Nephron progenitor cell (in vitro differentiated cells): ENCODE results near the gene ANK2.

Experiments
- DNase-seq: peaks from one replicate; pipeline ENCODE4 v3.0.0; 2021
- H3K27ac Mint-ChIP-seq: 2 replicates; pipeline ENCODE4 v1.8.0; 2021; ENCODE audit warnings: mild to moderate bottlenecking, moderate library complexity, mixed read lengths
- H3K27me3 Mint-ChIP-seq: 2 replicates; pipeline ENCODE4 v1.8.0; 2021; ENCODE audit warnings: mild to moderate bottlenecking, low read depth, mixed read lengths; ENCODE audit not compliant: poor library complexity
- H3K36me3 Mint-ChIP-seq: 2 replicates; pipeline ENCODE4 v1.8.0; 2021; ENCODE audit warnings: low read depth, mixed read lengths
- H3K4me1 Mint-ChIP-seq: 2 replicates; pipeline ENCODE4 v1.8.0; 2021; ENCODE audit warnings: mixed read lengths
- H3K4me3 Mint-ChIP-seq: 2 replicates; pipeline ENCODE4 v1.8.0; 2021; ENCODE audit warnings: mild to moderate bottlenecking, moderate library complexity, mixed read lengths
- H3K9me3 Mint-ChIP-seq: 2 replicates; pipeline ENCODE4 v1.8.0; 2021; ENCODE audit warnings: mild to moderate bottlenecking, moderate library complexity, mixed read lengths
- CTCF ChIP-seq: fragments of 200-600 bp; sonication (generic); IDR thresholded peaks from 2 replicates; pipeline ENCODE4 v1.5.0; 2021; ENCODE audit warnings: antibody characterized with exemption

The ANK2 gene

GRCh38 chr4:113356453-113356852 is 307.0 kb downstream of the ANK2 start:
- peaks cover 38% of the 10 kb centered on the region for H3K36me3 Mint-ChIP-seq

GRCh38 chr4:113358784-113359183 is 309.3 kb downstream of the ANK2 start:
- DNase-seq = no peak
- Mint-ChIP-seq H3K4me3 (no peak overlapping the region), H3K9me3 (no peaks in the 10 kb centered on the region), H3K36me3 (peaks cover 23% of the 10 kb centered on the region), H3K27me3 (no peaks in the 10 kb centered on the region), H3K4me1 (no peaks in the 10 kb centered on the region), H3K27ac (no peak overlapping the region)
- no peak for TF ChIP-seq CTCF

More at GRCh38 chr4:113356453-113356852, 307.0 kb downstream of the ANK2 start:
- TF ChIP-seq CTCF = no peak
- DNase-seq = no peak
- Mint-ChIP-seq H3K4me1 (no peaks in the 10 kb centered on the region), H3K9me3 (peaks cover 5% of the 10 kb centered on the region), H3K27ac (no peak overlapping the region), H3K27me3 (no peaks in the 10 kb centered on the region), H3K4me3 (no peak overlapping the region)

- H3K4me1 Mint-ChIP-seq = no peaks in the 10 kb centered on the region
- no peaks in the 10 kb centered on the region for H3K9me3 Mint-ChIP-seq
- H3K27me3 Mint-ChIP-seq = no peaks in the 10 kb centered on the region
- peaks cover 11% of the 10 kb centered on the region for H3K36me3 Mint-ChIP-seq
- no peak overlapping the region for H3K27ac Mint-ChIP-seq
- no peak overlapping the region for H3K4me3 Mint-ChIP-seq
- no peak for DNase-seq
- no peak for TF ChIP-seq CTCF
Measured at GRCh38 chr4:113365377-113365776, 315.9 kb downstream of the ANK2 start.

GRCh38 chr4:113368056-113368455 is 318.6 kb downstream of the ANK2 start:
- H3K9me3 Mint-ChIP-seq = no peaks in the 10 kb centered on the region
- H3K36me3 Mint-ChIP-seq = peaks cover 23% of the 10 kb centered on the region
- no peak for DNase-seq
- no peak overlapping the region for H3K4me3 Mint-ChIP-seq
- TF ChIP-seq CTCF = no peak
- no peaks in the 10 kb centered on the region for H3K27me3 Mint-ChIP-seq
- no peak overlapping the region for H3K27ac Mint-ChIP-seq
- H3K4me1 Mint-ChIP-seq = no peaks in the 10 kb centered on the region

GRCh38 chr4:113371111-113371510 is 321.7 kb downstream of the ANK2 start:
- no peaks in the 10 kb centered on the region for H3K9me3 Mint-ChIP-seq
- H3K4me3 Mint-ChIP-seq = no peak overlapping the region
- H3K27ac Mint-ChIP-seq = no peak overlapping the region
- no peak for DNase-seq
- H3K36me3 Mint-ChIP-seq = peaks cover 42% of the 10 kb centered on the region
- no peak for TF ChIP-seq CTCF
- H3K4me1 Mint-ChIP-seq = no peaks in the 10 kb centered on the region
- no peaks in the 10 kb centered on the region for H3K27me3 Mint-ChIP-seq

GRCh38 chr4:113375964-113376666 is 326.7 kb downstream of the ANK2 start:
- Mint-ChIP-seq H3K36me3 (peaks cover 35% of the 10 kb centered on the region), H3K9me3 (no peaks in the 10 kb centered on the region), H3K27me3 (no peaks in the 10 kb centered on the region), H3K4me3 (no peak overlapping the region), H3K27ac (no peak overlapping the region), H3K4me1 (no peaks in the 10 kb centered on the region)
- TF ChIP-seq CTCF = no peak
- DNase-seq = no peak
